K562 (cell line): Measurements from ENCODE around the gene CRTC3. TPM values are rescaled to one million over a fixed set of nuclear protein-coding genes. Genes with fewer than 3 reads are reported as not detected.

ENCODE experiments used
- BDP1 ChIP-seq: IDR thresholded peaks from 3 replicates; pipeline ENCODE4 v1.6.1; 2011; ENCODE audit not compliant: insufficient read length, insufficient read depth
- CUX1 ChIP-seq: fragments of 200-800 bp; sonication (Bioruptor generic); IDR thresholded peaks from 2 replicates; pipeline ENCODE4 v1.6.1; 2016; ENCODE audit warnings: missing genetic modification characterization, missing compliant biosample characterization
- FIP1L1 ChIP-seq: fragments of 200-400 bp; formaldehyde crosslinking; IDR thresholded peaks from 2 replicates; pipeline ENCODE4 v1.6.1; 2018; ENCODE audit warnings: mild to moderate bottlenecking, low read depth, low read length; ENCODE audit not compliant: poor library complexity, severe bottlenecking
- HEY1 ChIP-seq: fragments of 250-450 bp; sonication (Bioruptor Pico); IDR thresholded peaks from 2 replicates; pipeline ENCODE4 v1.5.0; 2020; ENCODE audit warnings: mild to moderate bottlenecking, moderate library complexity, borderline replicate concordance
- IRF9 ChIP-seq: fragments of 450-650 bp; IDR thresholded peaks from 2 replicates; pipeline ENCODE4 v1.6.1; 2016; ENCODE audit warnings: missing biosample characterization, missing genetic modification characterization
- NR1H2 ChIP-seq: sonication (generic); formaldehyde crosslinking; IDR thresholded peaks from 2 replicates; pipeline ENCODE4 v1.4.0; 2020; ENCODE audit warnings: mild to moderate bottlenecking, missing genetic modification reagents
- NR2C1 ChIP-seq, 2 experiments: fragments of 450-650 bp; IDR thresholded peaks; 2 replicates each; pipeline ENCODE4 v1.6.1; 2017; ENCODE audit warnings: mild to moderate bottlenecking in 2 of 2, antibody characterized with exemption in 1 of 2, inconsistent platforms in 1 of 2, missing compliant biosample characterization in 1 of 2, missing genetic modification characterization in 1 of 2
- NRF1 ChIP-seq, 2 experiments: fragments of 450-650 bp; IDR thresholded peaks in 1 of 2; conservative IDR thresholded peaks in 1 of 2; 2 replicates each; pipeline ENCODE4 v1.6.1; 2014; ENCODE audit warnings: mild to moderate bottlenecking in 2 of 2
- SAFB ChIP-seq: fragments of 200-400 bp; formaldehyde crosslinking; IDR thresholded peaks from 2 replicates; pipeline ENCODE4 v1.6.1; 2017; ENCODE audit warnings: low read depth, low read length, borderline replicate concordance
- SLC30A9 ChIP-seq: fragments of 250-450 bp; sonication (Bioruptor Pico); IDR thresholded peaks from 2 replicates; pipeline ENCODE4 v1.8.0; 2022; ENCODE audit warnings: mild to moderate bottlenecking, moderate library complexity
- SMARCE1 ChIP-seq: fragments of 450-650 bp; IDR thresholded peaks from 2 replicates; pipeline ENCODE4 v1.7.1; 2016; ENCODE audit warnings: mild to moderate bottlenecking
- STAT5A ChIP-seq: IDR thresholded peaks from 2 replicates; pipeline ENCODE4 v1.6.1; 2012; ENCODE audit warnings: low read length, inconsistent platforms, borderline replicate concordance
- SUPT5H ChIP-seq: fragments of 450-650 bp; IDR thresholded peaks from 2 replicates; pipeline ENCODE4 v1.6.1; 2016
- TAF9B ChIP-seq: fragments of 450-650 bp; IDR thresholded peaks from 2 replicates; pipeline ENCODE4 v1.6.1; 2018; ENCODE audit warnings: mild to moderate bottlenecking; ENCODE audit not compliant: partially characterized antibody
- VEZF1 ChIP-seq: fragments of 200-800 bp; sonication (Bioruptor generic); IDR thresholded peaks from 2 replicates; pipeline ENCODE4 v1.6.1; 2017; ENCODE audit warnings: missing genetic modification characterization, missing compliant biosample characterization
- XRCC4 ChIP-seq: IDR thresholded peaks from one replicate; pipeline ENCODE4 v1.6.1; 2011; ENCODE audit not compliant: insufficient read depth, insufficient read length; ENCODE audit errors: extremely low read depth
- ZFP1 ChIP-seq: fragments of 450-650 bp; formaldehyde crosslinking; IDR thresholded peaks from 2 replicates; pipeline ENCODE4 v1.4.0; 2020; ENCODE audit warnings: mild to moderate bottlenecking, mixed read lengths
- ZKSCAN8 ChIP-seq: fragments of 200-800 bp; sonication (Bioruptor generic); IDR thresholded peaks from 2 replicates; pipeline ENCODE4 v1.6.1; 2016; ENCODE audit warnings: missing genetic modification characterization, missing compliant biosample characterization
- ZNF764 ChIP-seq: fragments of 250-450 bp; sonication (Bioruptor Pico); IDR thresholded peaks from 2 replicates; pipeline ENCODE4 v1.4.0; 2020; ENCODE audit warnings: low read depth, mild to moderate bottlenecking, moderate library complexity
- polyA plus RNA-seq, 8 experiments: library from polyadenylated mRNA; depleted of rRNA in 4 of 8; stranded (reverse) in 5 of 8; unstranded in 3 of 8; fragments of >200 nt; fragmentation: Nextera tagmentation in 2 of 8; fragmentation: Illumina TruSeq in 1 of 8; extraction: Ambion mirVana in 2 of 8; extraction: Trizol in 1 of 8; gene quantifications; 2 replicates each; pipeline versions ENCODE4 v1.2.1 to v1.2.3, GENCODE V29; 2011 to 2014; ENCODE audit warnings: inconsistent platforms in 1 of 8, missing spikeins in 1 of 8
- total RNA-seq, 7 experiments: library from RNA; depleted of rRNA in 6 of 7; stranded (reverse); fragments of >200 nt in 6 of 7; fragmentation: Illumina TruSeq in 2 of 7; extraction: Trizol in 2 of 7; gene quantifications; 2 replicates each; pipeline versions ENCODE4 v1.2.1 to v1.2.3, GENCODE V29; 2011 to 2021; ENCODE audit warnings: low replicate concordance in 1 of 7

CRTC3 gene
- total and polyA plus RNA-seq, 9 of the 15 experiments (the other 6 are each of a cell fraction or from before 2014, with no cell fraction given): 1.2 to 19.0 (median 11.6) TPM

GRCh38 chr15:90529371-90530249, at the start of gene CRTC3 (continued):
- TF ChIP-seq HEY1 (CRISPR knock-in tag) (no peak), SMARCE1 (no peak), NR2C1 (IDR thresholded peaks at IDR 0.05) (no peak), NR2C1 (tag; IDR thresholded peaks at IDR 0.05) (peak; percentile 16; the same call in 1 of the 2 replicates), NR1H2 (no peak), STAT5A (no peak), FIP1L1 (no peak), NRF1 (conservative IDR thresholded peaks at IDR 0.05 in 1 of 2, IDR thresholded peaks at IDR 0.05 in 1 of 2) (no peak; a peak in 1 of 4 replicates), VEZF1 (CRISPR knock-in tag) (peak; percentile 62), XRCC4 (no peak), IRF9 (tag) (no peak), ZKSCAN8 (CRISPR knock-in tag) (no peak), SUPT5H (peak; percentile 59; the same call in 1 of the 2 replicates), ZFP1 (CRISPR knock-in tag) (no peak), ZNF764 (CRISPR knock-in tag) (no peak), CUX1 (CRISPR knock-in tag) (no peak), TAF9B (no peak), SLC30A9 (CRISPR knock-in tag) (no peak), BDP1 (no peak), SAFB (no peak)
